Ascending aorta (tissue), 2 donors: ENCODE results near the gene TSTD2. TPM values are rescaled to one million over a fixed set of nuclear protein-coding genes. Genes with fewer than 3 reads are reported as not detected.

ENCODE experiments used
- DNase-seq, 2 donors: peaks; one replicate each; pipeline ENCODE4 v3.0.0-alpha.2; 2019; ENCODE audit warnings: low spot score in 2 of 2
- H3K27ac ChIP-seq, 2 donors: fragments of 200-600 bp; sonication (generic); one replicate each; pipeline ENCODE4 v1.5.1; 2016 to 2017; ENCODE audit warnings: mild to moderate bottlenecking in 1 of 2
- H3K27me3 ChIP-seq: fragments of 200-600 bp; sonication (generic); one replicate; pipeline ENCODE4 v1.5.1; 2017
- H3K36me3 ChIP-seq, 2 donors: fragments of 200-600 bp; sonication (generic); one replicate each; pipeline ENCODE4 v1.5.1; 2016
- H3K4me1 ChIP-seq, 2 donors: fragments of 200-600 bp; sonication (generic); one replicate each; pipeline ENCODE4 v1.5.1; 2016 to 2017; ENCODE audit warnings: mild to moderate bottlenecking in 1 of 2
- H3K4me3 ChIP-seq, 2 donors: fragments of 200-600 bp; sonication (generic); one replicate each; pipeline ENCODE4 v1.5.1; 2016 to 2017; ENCODE audit warnings: mild to moderate bottlenecking in 1 of 2
- H3K9me3 ChIP-seq, 2 donors: fragments of 200-600 bp; sonication (generic); one replicate each; pipeline ENCODE4 v1.5.1; 2016
- intact Hi-C: fragments of 100-400 bp; cut with DNase I; formaldehyde crosslinking; loops from one replicate; pipeline ENCODE4 v1.15.1; 2023
- total RNA-seq: library from RNA; depleted of rRNA; stranded (reverse); fragments of >200 nt; gene quantifications from one replicate; pipeline ENCODE4 v1.1.0, GENCODE V29; 2016
- TF ChIP-seq, protein P1 (sequence below), 3 experiments: fragments of 200-600 bp in 2 of 3; fragments of 450-650 bp in 1 of 3; sonication (generic) in 2 of 3; IDR thresholded peaks; one replicate each; pipeline ENCODE4 v1.5.1; 2016 to 2019; ENCODE audit warnings: antibody characterized with exemption in 3 of 3, mild to moderate bottlenecking in 1 of 3, moderate library complexity in 1 of 3

The TSTD2 gene
- total RNA-seq, 1 donor from 2014 or later = 1.4 TPM

- H3K27ac ChIP-seq = peak overlapping the region in 1 of 2 donors; percentile 98
- DNase-seq = no peak
- TF ChIP-seq, protein P1, sequence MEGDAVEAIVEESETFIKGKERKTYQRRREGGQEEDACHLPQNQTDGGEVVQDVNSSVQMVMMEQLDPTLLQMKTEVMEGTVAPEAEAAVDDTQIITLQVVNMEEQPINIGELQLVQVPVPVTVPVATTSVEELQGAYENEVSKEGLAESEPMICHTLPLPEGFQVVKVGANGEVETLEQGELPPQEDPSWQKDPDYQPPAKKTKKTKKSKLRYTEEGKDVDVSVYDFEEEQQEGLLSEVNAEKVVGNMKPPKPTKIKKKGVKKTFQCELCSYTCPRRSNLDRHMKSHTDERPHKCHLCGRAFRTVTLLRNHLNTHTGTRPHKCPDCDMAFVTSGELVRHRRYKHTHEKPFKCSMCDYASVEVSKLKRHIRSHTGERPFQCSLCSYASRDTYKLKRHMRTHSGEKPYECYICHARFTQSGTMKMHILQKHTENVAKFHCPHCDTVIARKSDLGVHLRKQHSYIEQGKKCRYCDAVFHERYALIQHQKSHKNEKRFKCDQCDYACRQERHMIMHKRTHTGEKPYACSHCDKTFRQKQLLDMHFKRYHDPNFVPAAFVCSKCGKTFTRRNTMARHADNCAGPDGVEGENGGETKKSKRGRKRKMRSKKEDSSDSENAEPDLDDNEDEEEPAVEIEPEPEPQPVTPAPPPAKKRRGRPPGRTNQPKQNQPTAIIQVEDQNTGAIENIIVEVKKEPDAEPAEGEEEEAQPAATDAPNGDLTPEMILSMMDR (IDR thresholded peaks at IDR 0.05) = no peak
- H3K9me3 ChIP-seq = no peaks in the 10 kb centered on the region
- H3K27me3 ChIP-seq = no peaks in the 10 kb centered on the region
- intact Hi-C loops = no loop called here
- peaks cover 22 to 25% of the 10 kb centered on the region in 2 donors for H3K36me3 ChIP-seq
- peaks cover 23 to 34% of the 10 kb centered on the region in 2 donors for H3K4me1 ChIP-seq
- no peak overlapping the region for H3K4me3 ChIP-seq
These were observed 80.0 kb downstream of the TSTD2 start for GRCh38 chr9:97553141-97553540.

DNA sequence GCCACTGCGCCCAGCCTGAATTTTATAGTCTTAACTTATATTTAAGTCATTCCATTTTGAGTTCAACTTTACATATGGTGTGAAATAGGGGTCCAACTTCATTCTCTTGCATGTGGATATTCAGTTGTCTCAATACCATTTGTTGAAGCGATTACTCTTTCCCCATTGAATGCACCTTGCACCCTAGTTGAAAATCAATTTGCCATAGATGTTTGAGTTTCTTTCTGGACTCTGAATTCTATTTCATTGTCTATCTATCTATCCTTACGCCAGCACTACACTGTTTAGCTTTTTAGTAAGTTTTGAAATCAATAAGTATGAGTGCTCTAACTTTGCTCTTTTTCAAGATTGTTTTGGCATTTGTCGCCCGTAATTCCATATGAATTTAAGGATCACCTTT is 81.9 kb downstream of the TSTD2 start:
- no peak overlapping the region for H3K27ac ChIP-seq
- H3K27me3 ChIP-seq = no peaks in the 10 kb centered on the region
- peaks cover 34 to 41% of the 10 kb centered on the region in 2 donors for H3K36me3 ChIP-seq
- intact Hi-C loops = no loop called here
- H3K4me1 ChIP-seq = peaks cover 12 to 19% of the 10 kb centered on the region in 2 donors
- TF ChIP-seq, protein P1 (IDR thresholded peaks at IDR 0.05) = no peak
- DNase-seq = no peak
- H3K9me3 ChIP-seq = no peaks in the 10 kb centered on the region
- no peak overlapping the region for H3K4me3 ChIP-seq

DNA sequence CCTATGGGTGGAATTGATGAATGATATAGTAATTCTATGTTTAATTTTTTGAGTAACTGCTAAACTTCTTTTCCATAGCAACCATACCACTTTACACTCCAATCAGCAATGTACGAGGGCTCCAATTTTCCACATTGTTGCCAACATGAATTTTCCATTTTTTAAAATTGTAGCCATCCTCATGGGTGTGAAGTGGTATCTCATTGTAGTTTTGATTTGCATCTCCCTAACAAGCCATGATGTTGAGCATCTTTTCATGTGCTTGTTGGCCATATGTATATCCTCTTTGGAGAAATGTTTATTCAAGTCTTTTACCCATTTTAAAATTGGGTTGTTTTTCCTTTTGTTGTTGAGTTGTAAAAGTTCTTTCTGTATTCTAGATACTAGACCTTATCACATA is 82.8 kb downstream of the TSTD2 start:
- TF ChIP-seq, protein P1 (IDR thresholded peaks at IDR 0.05) = no peak
- no peak overlapping the region for H3K27ac ChIP-seq

More for the DNA sequence above, 82.8 kb downstream of the TSTD2 start:
- Histone ChIP-seq H3K4me3 (no peak overlapping the region), H3K9me3 (no peaks in the 10 kb centered on the region), H3K4me1 (peaks cover 4 to 10% of the 10 kb centered on the region in 2 donors), H3K27me3 (no peaks in the 10 kb centered on the region), H3K36me3 (peaks cover 34 to 46% of the 10 kb centered on the region in 2 donors)
- intact Hi-C loops = no loop called here
- DNase-seq = no peak

Other genes with a start within 250 kb of the TSTD2 start
- gene TDRD7, start 221.3 kb downstream of the TSTD2 start, total RNA-seq = 3.0 TPM
- 17.1 TPM for gene TMOD1, start 131.7 kb downstream of the TSTD2 start, total RNA-seq
- 5.1 TPM for gene NCBP1, start 453 bp upstream of the TSTD2 start, total RNA-seq
- 3.2 TPM for gene XPA, start 64.0 kb upstream of the TSTD2 start, total RNA-seq
- gene FOXE1, start 219.9 kb upstream of the TSTD2 start, total RNA-seq = not detected